H9 (cell line): ENCODE data around the gene TFPI. TPM values are rescaled to one million over a fixed set of nuclear protein-coding genes. Genes with fewer than 3 reads are reported as not detected.

Source experiments
- DNase-seq: peaks from one replicate; pipeline ENCODE4 v3.0.0-alpha.2; 2017
- H2AFZ ChIP-seq: one replicate; pipeline ENCODE4 v1.6.1; 2013; ENCODE audit warnings: mild to moderate bottlenecking, low read length, control low read depth, moderate library complexity
- H2AK5ac ChIP-seq: 2 replicates; pipeline ENCODE4 v1.6.1; 2013; ENCODE audit warnings: low read length, control low read depth, mixed read lengths; ENCODE audit not compliant: insufficient read length
- H2BK120ac ChIP-seq: one replicate; pipeline ENCODE4 v1.6.1; 2013; ENCODE audit warnings: low read depth, mild to moderate bottlenecking, low read length, control low read depth, inconsistent platforms; ENCODE audit not compliant: poor library complexity, severe bottlenecking
- H2BK12ac ChIP-seq: 2 replicates; pipeline ENCODE4 v1.6.1; 2013; ENCODE audit warnings: low read length, control low read depth, mixed read lengths, low read depth; ENCODE audit not compliant: insufficient read length
- H2BK15ac ChIP-seq: 2 replicates; pipeline ENCODE4 v1.6.1; 2013; ENCODE audit warnings: low read depth, low read length, control low read depth
- H2BK20ac ChIP-seq: one replicate; pipeline ENCODE4 v1.6.1; 2013; ENCODE audit warnings: low read depth, mild to moderate bottlenecking, low read length, control low read depth, inconsistent platforms; ENCODE audit not compliant: poor library complexity, severe bottlenecking
- H2BK5ac ChIP-seq: 2 replicates; pipeline ENCODE4 v1.6.1; 2013; ENCODE audit warnings: low read length, control low read depth, mixed read lengths; ENCODE audit not compliant: insufficient read length
- H3K14ac ChIP-seq: 2 replicates; pipeline ENCODE4 v1.6.1; 2013; ENCODE audit warnings: low read length, control low read depth; ENCODE audit not compliant: insufficient read depth
- H3K18ac ChIP-seq: 2 replicates; pipeline ENCODE4 v1.6.1; 2013; ENCODE audit warnings: low read depth, mild to moderate bottlenecking, mixed read lengths, low read length, control low read depth; ENCODE audit not compliant: insufficient read length
- H3K23ac ChIP-seq: 2 replicates; pipeline ENCODE4 v1.6.1; 2013; ENCODE audit warnings: low read length, control low read depth, mixed read lengths, low read depth; ENCODE audit not compliant: insufficient read length
- H3K23me2 ChIP-seq: 2 replicates; pipeline ENCODE4 v1.6.1; 2013; ENCODE audit warnings: low read depth, mild to moderate bottlenecking, mixed read lengths, low read length, control low read depth; ENCODE audit not compliant: insufficient read length, poor library complexity, severe bottlenecking
- H3K27ac ChIP-seq: 2 replicates; pipeline ENCODE4 v1.5.1; 2013; ENCODE audit warnings: low read length, control low read depth, mixed read lengths, low read depth; ENCODE audit not compliant: insufficient read length
- H3K27me3 ChIP-seq: 2 replicates; pipeline ENCODE4 v1.6.1; 2013; ENCODE audit warnings: low read length, control low read depth, inconsistent platforms; ENCODE audit not compliant: insufficient read depth
- H3K4ac ChIP-seq: 2 replicates; pipeline ENCODE4 v1.6.1; 2013; ENCODE audit warnings: low read depth, mild to moderate bottlenecking, control low read depth, inconsistent platforms, low read length, moderate library complexity
- H3K4me1 ChIP-seq: 2 replicates; pipeline ENCODE4 v1.6.1; 2013; ENCODE audit warnings: low read length, control low read depth, inconsistent platforms; ENCODE audit not compliant: insufficient read depth
- H3K4me2 ChIP-seq: 2 replicates; pipeline ENCODE4 v1.6.1; 2013; ENCODE audit warnings: low read length, control low read depth, mixed read lengths; ENCODE audit not compliant: insufficient read length, insufficient read depth
- H3K56ac ChIP-seq: 2 replicates; pipeline ENCODE4 v1.6.1; 2013; ENCODE audit warnings: low read depth, mild to moderate bottlenecking, mixed read lengths, low read length, control low read depth; ENCODE audit not compliant: insufficient read length
- H3K79me1 ChIP-seq: 2 replicates; pipeline ENCODE4 v1.6.1; 2013; ENCODE audit warnings: low read depth, mild to moderate bottlenecking, moderate library complexity, low read length, control low read depth, inconsistent platforms; ENCODE audit not compliant: insufficient read depth, poor library complexity, severe bottlenecking
- H3K79me2 ChIP-seq: 2 replicates; pipeline ENCODE4 v1.6.1; 2013; ENCODE audit warnings: low read length, control low read depth, inconsistent platforms; ENCODE audit not compliant: insufficient read depth
- H3K9ac ChIP-seq: 2 replicates; pipeline ENCODE4 v1.6.1; 2013; ENCODE audit warnings: low read length, control low read depth, mixed read lengths; ENCODE audit not compliant: insufficient read length; ENCODE audit errors: extremely low read depth
- H3K9me3 ChIP-seq: one replicate; pipeline ENCODE4 v1.6.1; 2013; ENCODE audit warnings: low read depth, low read length, inconsistent platforms; ENCODE audit not compliant: control insufficient read depth
- H3T11ph ChIP-seq: one replicate; pipeline ENCODE4 v1.6.1; 2013; ENCODE audit warnings: mild to moderate bottlenecking, low read length, control low read depth, inconsistent platforms
- H4K20me1 ChIP-seq: one replicate; pipeline ENCODE4 v1.6.1; 2013; ENCODE audit not compliant: control insufficient read depth, insufficient read length, insufficient read depth
- H4K5ac ChIP-seq: 2 replicates; pipeline ENCODE4 v1.6.1; 2013; ENCODE audit warnings: low read depth, mild to moderate bottlenecking, mixed read lengths, low read length, control low read depth; ENCODE audit not compliant: insufficient read length
- H4K8ac ChIP-seq: replicated peaks from 2 replicates; pipeline ENCODE4 v1.6.1; 2013; ENCODE audit warnings: low read length, control low read depth, mixed read lengths, low read depth; ENCODE audit not compliant: insufficient read length
- H4K91ac ChIP-seq: 2 replicates; pipeline ENCODE4 v1.6.1; 2013; ENCODE audit warnings: low read depth, mild to moderate bottlenecking, moderate library complexity, mixed read lengths, low read length, control low read depth; ENCODE audit not compliant: insufficient read length
- H3K27ac Mint-ChIP-seq, 3 experiments: 2 replicates in 2 of 3; 3 replicates in 1 of 3; pipeline ENCODE4 v1.8.0; 2020 to 2021; ENCODE audit warnings: mixed read lengths in 3 of 3, mild to moderate bottlenecking in 1 of 3, moderate library complexity in 1 of 3
- H3K27me3 Mint-ChIP-seq: 2 replicates; pipeline ENCODE4 v1.8.0; 2021; ENCODE audit warnings: low read depth, mild to moderate bottlenecking, moderate library complexity, mixed read lengths
- H3K36me3 Mint-ChIP-seq, 3 experiments: 2 replicates in 2 of 3; 3 replicates in 1 of 3; pipeline ENCODE4 v1.8.0; 2020 to 2021; ENCODE audit warnings: low read depth in 3 of 3, mixed read lengths in 3 of 3; ENCODE audit not compliant: insufficient read depth in 1 of 3
- H3K4me1 Mint-ChIP-seq, 2 experiments: 2 replicates each; pipeline ENCODE4 v1.8.0; 2020; ENCODE audit warnings: mixed read lengths in 2 of 2
- H3K4me3 Mint-ChIP-seq, 2 experiments: 2 replicates in 1 of 2; 3 replicates in 1 of 2; pipeline ENCODE4 v1.8.0; 2020 to 2021; ENCODE audit warnings: mild to moderate bottlenecking in 2 of 2, mixed read lengths in 2 of 2, moderate library complexity in 1 of 2
- H3K9me3 Mint-ChIP-seq, 2 experiments: 2 replicates in 1 of 2; 3 replicates in 1 of 2; pipeline ENCODE4 v1.8.0; 2020; ENCODE audit warnings: mild to moderate bottlenecking in 2 of 2, mixed read lengths in 2 of 2, moderate library complexity in 1 of 2
- CTCF ChIP-seq: fragments of 200-600 bp; sonication (generic); conservative IDR thresholded peaks from 3 replicates; pipeline ENCODE4 v1.8.0; 2021; ENCODE audit warnings: antibody characterized with exemption, mild to moderate bottlenecking
- WGBS: extraction: QIAGEN DNeasy Blood & Tissue Kit; methylation state at CpG from one replicate; pipeline ENCODE4 v1.1.7; 2013; ENCODE audit warnings: missing lambda C conversion rate, low lambda C conversion rate, mixed read lengths; ENCODE audit not compliant: insufficient read length; ENCODE audit errors: extremely low coverage; 5-methylcytosine and 5-hydroxymethylcytosine counted together
- total RNA-seq: library from RNA; stranded (reverse); gene quantifications from 2 replicates; pipeline ENCODE4 v1.2.1, GENCODE V29; 2021

The TFPI gene
- total RNA-seq, 1 experiment from 2014 or later = 5.8 TPM

GRCh38 chr2:187554704-187555082 lies 458 bp upstream of the TFPI start:
- Histone ChIP-seq H3K18ac (no peak overlapping the region), H3K9me3 (peaks cover 6% of the 10 kb centered on the region), H4K91ac (no peak overlapping the region), H3K4me2 (no peak overlapping the region), H3K4me1 (no peaks in the 10 kb centered on the region), H3T11ph (no peak overlapping the region), H3K9ac (no peak overlapping the region), H4K5ac (no peak overlapping the region), H3K56ac (no peak overlapping the region), H4K8ac (no peak overlapping the region), H2BK120ac (no peak overlapping the region), H2AFZ (no peak overlapping the region), H2BK20ac (no peak overlapping the region), H2BK12ac (no peak overlapping the region), H3K23ac (no peak overlapping the region), H4K20me1 (no peaks in the 10 kb centered on the region), H2BK15ac (no peak overlapping the region), H2BK5ac (no peak overlapping the region), H3K14ac (no peak overlapping the region), H3K79me1 (no peaks in the 10 kb centered on the region), H3K27me3 (no peaks in the 10 kb centered on the region; the same call in 1 of the 2 replicates), H3K27ac (no peak overlapping the region), H3K79me2 (no peaks in the 10 kb centered on the region), H3K4ac (no peak overlapping the region), H3K23me2 (no peaks in the 10 kb centered on the region), H2AK5ac (no peak overlapping the region)
- no peak for TF ChIP-seq CTCF
- Mint-ChIP-seq H3K4me1 (peaks cover 9 to 14% of the 10 kb centered on the region in 2 experiments), H3K4me3 (no peak overlapping the region), H3K27ac (peak overlapping the region in 1 of 3 experiments; percentile 87; a peak in 1 of 7 replicates), H3K9me3 (peaks cover 5 to 14% of the 10 kb centered on the region in 2 experiments; a peak in 3 of 5 replicates), H3K27me3 (no peaks in the 10 kb centered on the region), H3K36me3 (peaks cover 12 to 33% (median 15%) of the 10 kb centered on the region in 3 experiments; a peak in 5 of 7 replicates)
- WGBS = no CpG with 5 or more reads among the region's 2 CpGs
- DNase-seq = no peak
